Osteoblast (primary cell): ENCODE data around the gene TBC1D9. TPM values are rescaled to one million over a fixed set of nuclear protein-coding genes. Genes with fewer than 3 reads are reported as not detected.

Experiments used
- DNase-seq: peaks from one replicate; pipeline ENCODE4 v3.0.0; 2011; ENCODE audit warnings: low spot score, mixed read lengths; ENCODE audit not compliant: insufficient read length; ENCODE audit errors: missing footprints
- H2AFZ ChIP-seq: 2 replicates; pipeline ENCODE4 v1.6.0; 2011; ENCODE audit warnings: mild to moderate bottlenecking, low read length
- H3K27ac ChIP-seq: 2 replicates; pipeline ENCODE4 v1.5.1; 2011; ENCODE audit warnings: mild to moderate bottlenecking, low read depth, low read length, moderate library complexity
- H3K27me3 ChIP-seq: 2 replicates; pipeline ENCODE4 v1.6.0; 2012; ENCODE audit warnings: mild to moderate bottlenecking, control low read depth, inconsistent platforms, low read length, moderate library complexity; ENCODE audit not compliant: insufficient read depth
- H3K36me3 ChIP-seq: 2 replicates; pipeline ENCODE4 v1.5.1; 2011; ENCODE audit warnings: mild to moderate bottlenecking, low read length, control low read depth, moderate library complexity; ENCODE audit not compliant: insufficient read depth
- H3K4me1 ChIP-seq: 2 replicates; pipeline ENCODE4 v1.5.1; 2011; ENCODE audit warnings: mild to moderate bottlenecking, low read length, control low read depth, moderate library complexity; ENCODE audit not compliant: insufficient read depth
- H3K4me2 ChIP-seq: 2 replicates; pipeline ENCODE4 v1.6.0; 2011; ENCODE audit warnings: mild to moderate bottlenecking, low read length; ENCODE audit not compliant: insufficient read depth
- H3K4me3 ChIP-seq: fragments of 200-600 bp; sonication (generic); 3 replicates; pipeline ENCODE4 v1.5.1; 2012; ENCODE audit warnings: mild to moderate bottlenecking, low read length, inconsistent platforms; ENCODE audit not compliant: insufficient read depth
- H3K79me2 ChIP-seq: 2 replicates; pipeline ENCODE4 v1.6.0; 2012; ENCODE audit warnings: mild to moderate bottlenecking, low read length, control low read depth, inconsistent platforms; ENCODE audit not compliant: insufficient read depth
- H3K9me3 ChIP-seq: 2 replicates; pipeline ENCODE4 v1.5.1; 2011; ENCODE audit warnings: low read depth, low read length, control low read depth
- H4K20me1 ChIP-seq: 2 replicates; pipeline ENCODE4 v1.6.0; 2012; ENCODE audit warnings: mild to moderate bottlenecking, low read length, control low read depth; ENCODE audit not compliant: insufficient read depth
- total RNA-seq: library from RNA; depleted of rRNA; stranded (reverse); fragments of >200 nt; gene quantifications from 2 replicates; pipeline ENCODE4 v1.2.3, GENCODE V29; 2012
- TF ChIP-seq, protein P1 (sequence below): IDR thresholded peaks from 2 replicates; pipeline ENCODE4 v1.5.1; 2011; ENCODE audit warnings: mild to moderate bottlenecking, low read depth, low read length, moderate library complexity; ENCODE audit errors: extremely low read depth

TBC1D9 gene
- total RNA-seq, 1 donor: 19.5 TPM

DNA sequence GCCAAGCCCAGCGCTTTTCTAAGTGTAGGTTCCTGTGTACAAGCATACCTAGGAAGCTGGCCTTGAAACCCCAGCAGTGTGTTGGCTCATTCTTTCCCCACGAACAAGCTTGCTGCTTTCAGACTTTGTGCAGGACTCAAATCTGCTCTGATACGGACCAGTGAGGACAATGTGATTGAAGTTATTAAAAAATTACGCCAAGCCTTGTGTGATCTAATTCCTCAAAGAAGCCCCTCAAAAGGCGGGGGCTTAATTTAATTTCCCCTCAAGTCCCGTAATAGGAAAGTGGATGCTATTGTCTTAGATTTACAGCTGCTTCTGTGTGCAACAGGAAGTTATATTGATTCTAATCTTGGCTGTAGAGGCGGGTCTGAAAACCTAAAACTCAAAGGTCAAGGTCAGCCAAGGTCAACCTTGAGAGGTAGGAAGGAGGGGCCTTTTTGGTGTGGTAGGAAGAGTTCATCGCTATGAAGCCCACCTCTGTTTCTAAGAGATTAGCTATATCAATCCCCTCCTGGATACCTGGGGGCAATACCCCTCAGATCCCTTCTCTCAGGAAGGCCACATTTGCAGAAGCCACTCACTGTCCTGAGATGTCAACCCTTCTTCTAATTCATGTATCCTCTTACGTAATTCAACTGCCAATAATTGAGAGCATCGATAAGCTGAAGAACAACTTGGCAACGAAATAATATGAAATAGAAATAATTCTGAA, 45.1 kb downstream of the TBC1D9 start:
- H3K4me3 ChIP-seq: no peak overlapping the region
- no peak overlapping the region for H3K4me2 ChIP-seq
- H3K9me3 ChIP-seq: no peaks in the 10 kb centered on the region
- H2AFZ ChIP-seq: no peak overlapping the region
- H3K79me2 ChIP-seq: peaks cover 4% of the 10 kb centered on the region
- H4K20me1 ChIP-seq: peaks cover 15% of the 10 kb centered on the region
- H3K36me3 ChIP-seq: no peaks in the 10 kb centered on the region
- no peak for DNase-seq
- no peak overlapping the region for H3K27ac ChIP-seq
- H3K27me3 ChIP-seq: no peaks in the 10 kb centered on the region
- TF ChIP-seq, protein P1, sequence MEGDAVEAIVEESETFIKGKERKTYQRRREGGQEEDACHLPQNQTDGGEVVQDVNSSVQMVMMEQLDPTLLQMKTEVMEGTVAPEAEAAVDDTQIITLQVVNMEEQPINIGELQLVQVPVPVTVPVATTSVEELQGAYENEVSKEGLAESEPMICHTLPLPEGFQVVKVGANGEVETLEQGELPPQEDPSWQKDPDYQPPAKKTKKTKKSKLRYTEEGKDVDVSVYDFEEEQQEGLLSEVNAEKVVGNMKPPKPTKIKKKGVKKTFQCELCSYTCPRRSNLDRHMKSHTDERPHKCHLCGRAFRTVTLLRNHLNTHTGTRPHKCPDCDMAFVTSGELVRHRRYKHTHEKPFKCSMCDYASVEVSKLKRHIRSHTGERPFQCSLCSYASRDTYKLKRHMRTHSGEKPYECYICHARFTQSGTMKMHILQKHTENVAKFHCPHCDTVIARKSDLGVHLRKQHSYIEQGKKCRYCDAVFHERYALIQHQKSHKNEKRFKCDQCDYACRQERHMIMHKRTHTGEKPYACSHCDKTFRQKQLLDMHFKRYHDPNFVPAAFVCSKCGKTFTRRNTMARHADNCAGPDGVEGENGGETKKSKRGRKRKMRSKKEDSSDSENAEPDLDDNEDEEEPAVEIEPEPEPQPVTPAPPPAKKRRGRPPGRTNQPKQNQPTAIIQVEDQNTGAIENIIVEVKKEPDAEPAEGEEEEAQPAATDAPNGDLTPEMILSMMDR: no peak
- no peaks in the 10 kb centered on the region for H3K4me1 ChIP-seq

DNA sequence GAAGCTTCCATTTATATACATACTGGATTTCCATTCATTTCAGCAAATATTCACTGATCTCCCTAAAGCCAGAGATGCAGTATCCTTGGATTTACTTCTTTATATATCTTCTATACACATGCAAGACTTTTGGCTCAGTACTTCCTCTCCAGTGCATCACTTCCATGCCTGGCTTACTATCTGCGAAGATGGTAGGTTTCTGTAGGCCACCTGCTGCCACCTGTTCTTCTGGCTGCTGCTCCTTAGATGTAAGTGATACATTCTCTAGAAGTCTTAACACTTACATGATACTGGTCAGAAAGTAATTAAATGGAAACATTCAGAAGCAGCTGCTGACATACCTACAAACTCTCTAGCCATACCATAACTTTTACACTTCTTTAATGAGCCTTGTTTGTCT, 48.9 kb downstream of the TBC1D9 start:
- Histone ChIP-seq H4K20me1 (peaks cover 16% of the 10 kb centered on the region), H3K36me3 (no peaks in the 10 kb centered on the region), H3K9me3 (no peaks in the 10 kb centered on the region), H3K4me3 (no peak overlapping the region), H2AFZ (no peak overlapping the region), H3K4me1 (no peaks in the 10 kb centered on the region), H3K4me2 (no peak overlapping the region), H3K79me2 (peaks cover 5% of the 10 kb centered on the region), H3K27me3 (no peaks in the 10 kb centered on the region), H3K27ac (no peak overlapping the region)
- TF ChIP-seq, protein P1: no peak
- DNase-seq: no peak

DNA sequence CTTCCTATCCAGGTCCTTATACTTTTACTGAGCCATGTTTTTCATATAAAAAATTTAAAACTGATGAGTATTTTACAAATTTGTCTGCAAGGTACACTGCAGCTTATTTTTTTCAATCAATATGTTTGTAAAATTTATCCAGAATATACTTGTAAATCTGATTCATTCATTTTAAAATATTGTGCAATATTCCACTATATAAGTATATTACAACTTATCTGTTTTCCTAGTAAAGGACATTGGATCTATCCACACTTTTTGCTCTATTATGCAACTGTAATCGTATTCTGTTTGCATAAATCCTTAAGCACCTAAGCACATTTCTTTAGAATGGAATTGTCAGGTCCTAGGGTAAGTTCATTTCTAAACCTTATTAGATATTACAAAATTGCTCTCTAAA, 49.5 kb downstream of the TBC1D9 start:
- no peak overlapping the region for H3K4me3 ChIP-seq
- TF ChIP-seq, protein P1: no peak
- no peaks in the 10 kb centered on the region for H3K36me3 ChIP-seq
- H3K4me1 ChIP-seq: no peaks in the 10 kb centered on the region
- H3K79me2 ChIP-seq: peaks cover 5% of the 10 kb centered on the region
- no peaks in the 10 kb centered on the region for H3K9me3 ChIP-seq
- peaks cover 12% of the 10 kb centered on the region for H4K20me1 ChIP-seq
- H3K27me3 ChIP-seq: no peaks in the 10 kb centered on the region
- no peak overlapping the region for H3K4me2 ChIP-seq
- no peak overlapping the region for H2AFZ ChIP-seq
- H3K27ac ChIP-seq: no peak overlapping the region
- no peak for DNase-seq

DNA sequence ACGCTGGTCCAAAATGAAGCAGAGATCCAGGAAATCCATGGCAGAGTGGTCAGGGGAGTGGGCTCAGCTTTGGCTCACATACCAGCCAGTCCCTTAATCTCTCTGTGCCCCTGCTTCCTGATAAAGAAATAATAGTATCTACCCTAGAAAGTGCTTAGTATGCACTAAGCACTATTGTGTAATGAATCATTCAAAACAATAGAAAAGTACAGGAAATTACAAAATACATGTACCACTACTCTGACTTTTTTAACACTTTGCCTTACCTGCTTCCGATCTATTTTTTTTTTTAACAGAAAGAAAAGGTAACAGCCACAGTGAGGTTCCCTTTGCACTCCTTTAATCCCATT, 49.9 kb downstream of the TBC1D9 start:
- H3K4me3 ChIP-seq: no peak overlapping the region
- H3K27me3 ChIP-seq: no peaks in the 10 kb centered on the region
- no peak for DNase-seq
- TF ChIP-seq, protein P1: no peak
- H4K20me1 ChIP-seq: peaks cover 12% of the 10 kb centered on the region
- H3K36me3 ChIP-seq: no peaks in the 10 kb centered on the region
- no peak overlapping the region for H3K27ac ChIP-seq
- no peak overlapping the region for H3K4me2 ChIP-seq
- H3K79me2 ChIP-seq: peaks cover 5% of the 10 kb centered on the region
- no peak overlapping the region for H2AFZ ChIP-seq
- no peaks in the 10 kb centered on the region for H3K4me1 ChIP-seq
- no peaks in the 10 kb centered on the region for H3K9me3 ChIP-seq
